Neural progenitor cell (in vitro differentiated cells): ENCODE results near the gene MYCBPAP.

ENCODE experiments used
- EZH2 ChIP-seq: fragments of 200-600 bp; sonication (generic); IDR thresholded peaks from 2 replicates; pipeline ENCODE4 v1.6.1; 2017; ENCODE audit warnings: antibody characterized with exemption, mild to moderate bottlenecking, moderate library complexity
- EZH2phosphoT487 ChIP-seq: fragments of 200-600 bp; sonication (generic); IDR thresholded peaks from 2 replicates; pipeline ENCODE4 v1.6.1; 2017; ENCODE audit warnings: antibody characterized with exemption
- TF ChIP-seq, protein P1 (sequence below): fragments of 200-600 bp; sonication (generic); IDR thresholded peaks from 2 replicates; pipeline ENCODE4 v1.5.1; 2017; ENCODE audit warnings: antibody characterized with exemption, mild to moderate bottlenecking

DNA sequence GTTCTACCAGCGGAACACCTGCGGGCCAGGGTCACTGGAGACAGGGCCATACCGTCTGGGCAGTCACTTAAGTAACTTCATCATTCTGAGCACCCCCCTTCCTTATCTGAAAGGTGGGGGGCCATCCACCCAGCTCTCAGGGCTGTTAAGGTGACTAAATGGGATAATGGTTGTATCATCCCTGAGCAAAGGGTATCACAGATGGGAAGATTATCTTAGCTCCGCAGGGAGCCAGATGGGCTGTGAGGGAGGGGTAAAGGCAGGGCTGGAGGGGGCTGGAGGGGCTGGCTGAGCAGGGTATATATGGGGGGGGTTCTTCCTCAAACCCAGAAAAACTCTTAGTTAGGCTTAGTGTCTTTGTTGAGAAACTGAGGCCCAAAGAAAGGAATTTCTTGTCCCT lies 49.4 kb downstream of the MYCBPAP start:
- TF ChIP-seq, protein P1, sequence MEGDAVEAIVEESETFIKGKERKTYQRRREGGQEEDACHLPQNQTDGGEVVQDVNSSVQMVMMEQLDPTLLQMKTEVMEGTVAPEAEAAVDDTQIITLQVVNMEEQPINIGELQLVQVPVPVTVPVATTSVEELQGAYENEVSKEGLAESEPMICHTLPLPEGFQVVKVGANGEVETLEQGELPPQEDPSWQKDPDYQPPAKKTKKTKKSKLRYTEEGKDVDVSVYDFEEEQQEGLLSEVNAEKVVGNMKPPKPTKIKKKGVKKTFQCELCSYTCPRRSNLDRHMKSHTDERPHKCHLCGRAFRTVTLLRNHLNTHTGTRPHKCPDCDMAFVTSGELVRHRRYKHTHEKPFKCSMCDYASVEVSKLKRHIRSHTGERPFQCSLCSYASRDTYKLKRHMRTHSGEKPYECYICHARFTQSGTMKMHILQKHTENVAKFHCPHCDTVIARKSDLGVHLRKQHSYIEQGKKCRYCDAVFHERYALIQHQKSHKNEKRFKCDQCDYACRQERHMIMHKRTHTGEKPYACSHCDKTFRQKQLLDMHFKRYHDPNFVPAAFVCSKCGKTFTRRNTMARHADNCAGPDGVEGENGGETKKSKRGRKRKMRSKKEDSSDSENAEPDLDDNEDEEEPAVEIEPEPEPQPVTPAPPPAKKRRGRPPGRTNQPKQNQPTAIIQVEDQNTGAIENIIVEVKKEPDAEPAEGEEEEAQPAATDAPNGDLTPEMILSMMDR, result no peak
- no peak for TF ChIP-seq EZH2
- TF ChIP-seq EZH2phosphoT487, result no peak
